ENCODE data around the gene TIGD2.

The TIGD2 gene

GRCh38 chr4:89110986-89111832 lies at the start of gene TIGD2:
TSS of gene TIGD2 (plus strand) at chr4:89111533. CDS start at chr4:89112975, 1,442 bp downstream.
- TF ChIP-seq EZH2phosphoT487 (IDR thresholded peaks at IDR 0.05; ENCODE audit: borderline replicate concordance), result no peak
- peak; percentile 74 for TF ChIP-seq CTCF (conservative IDR thresholded peaks at IDR 0.05; ENCODE audit: low read length)
- Histone ChIP-seq H3K36me3 (ENCODE audit: insufficient read depth, low read length) (no peaks in the 10 kb centered on the region), H3K9ac (ENCODE audit: low read depth, low read length, poor library complexity, severe bottlenecking) (peak within 1 kb of the TSS; percentile 87), H4K20me1 (ENCODE audit: insufficient read depth, low read length, poor library complexity, severe bottlenecking) (peaks cover 6% of the 10 kb centered on the region), H3K9me2 (replicated peaks; ENCODE audit: low read depth, low read length) (no peaks in the 10 kb centered on the region), H3K4me3 (ENCODE audit: low read length, poor library complexity, severe bottlenecking) (peak within 1 kb of the TSS; percentile 86), H3K4me1 (ENCODE audit: insufficient read depth, low read length, poor library complexity, severe bottlenecking) (peaks cover 17% of the 10 kb centered on the region), H3K27me3 (ENCODE audit: insufficient read depth, low read length, poor library complexity, severe bottlenecking) (peaks cover 5% of the 10 kb centered on the region), H3K79me2 (ENCODE audit: insufficient read depth, low read length) (peaks cover 25% of the 10 kb centered on the region), H3F3A (ENCODE audit: low read depth) (no peaks in the 10 kb centered on the region), H3K4me2 (ENCODE audit: low read depth, low read length, poor library complexity, severe bottlenecking) (peak within 1 kb of the TSS; percentile 94), H2AFZ (ENCODE audit: low read length) (peak within 1 kb of the TSS; percentile 98), H3K9me3 (ENCODE audit: insufficient read depth, low read depth, low read length) (no peaks in the 10 kb centered on the region)

- Histone ChIP-seq H3K27me3 (ENCODE audit: insufficient read depth, low read length, poor library complexity, severe bottlenecking) (no peaks in the 10 kb centered on the region), H3K36me3 (ENCODE audit: insufficient read depth, low read length) (no peaks in the 10 kb centered on the region), H3K4me2 (ENCODE audit: low read depth, low read length, poor library complexity, severe bottlenecking) (no peak overlapping the region), H3K9ac (ENCODE audit: low read depth, low read length, poor library complexity, severe bottlenecking) (no peak overlapping the region), H3K4me1 (ENCODE audit: insufficient read depth, low read length, poor library complexity, severe bottlenecking) (peaks cover 7% of the 10 kb centered on the region), H3F3A (ENCODE audit: low read depth) (no peaks in the 10 kb centered on the region), H3K9me2 (replicated peaks; ENCODE audit: low read depth, low read length) (no peaks in the 10 kb centered on the region), H4K20me1 (ENCODE audit: insufficient read depth, low read length, poor library complexity, severe bottlenecking) (no peaks in the 10 kb centered on the region), H3K79me2 (ENCODE audit: insufficient read depth, low read length) (no peaks in the 10 kb centered on the region), H3K9me3 (ENCODE audit: insufficient read depth, low read depth, low read length) (no peaks in the 10 kb centered on the region; the same call in none of the 2 replicates), H2AFZ (ENCODE audit: low read length) (no peak overlapping the region), H3K4me3 (ENCODE audit: low read length, poor library complexity, severe bottlenecking) (no peak overlapping the region)
- TF ChIP-seq CTCF (conservative IDR thresholded peaks at IDR 0.05; ENCODE audit: low read length), result no peak
These were observed 46.5 kb upstream of the TIGD2 start for GRCh38 chr4:89064848-89065247.

GRCh38 chr4:89067417-89067816 lies 43.9 kb upstream of the TIGD2 start:
- Histone ChIP-seq H3F3A (ENCODE audit: low read depth) (no peaks in the 10 kb centered on the region), H3K9ac (ENCODE audit: low read depth, low read length, poor library complexity, severe bottlenecking) (no peak overlapping the region), H3K4me3 (ENCODE audit: low read length, poor library complexity, severe bottlenecking) (no peak overlapping the region), H3K4me2 (ENCODE audit: low read depth, low read length, poor library complexity, severe bottlenecking) (no peak overlapping the region), H3K9me2 (replicated peaks; ENCODE audit: low read depth, low read length) (no peaks in the 10 kb centered on the region), H3K27me3 (ENCODE audit: insufficient read depth, low read length, poor library complexity, severe bottlenecking) (no peaks in the 10 kb centered on the region), H3K36me3 (ENCODE audit: insufficient read depth, low read length) (no peaks in the 10 kb centered on the region), H3K4me1 (ENCODE audit: insufficient read depth, low read length, poor library complexity, severe bottlenecking) (peaks cover 8% of the 10 kb centered on the region), H2AFZ (ENCODE audit: low read length) (no peak overlapping the region), H3K79me2 (ENCODE audit: insufficient read depth, low read length) (no peaks in the 10 kb centered on the region), H4K20me1 (ENCODE audit: insufficient read depth, low read length, poor library complexity, severe bottlenecking) (no peaks in the 10 kb centered on the region), H3K9me3 (ENCODE audit: insufficient read depth, low read depth, low read length) (no peaks in the 10 kb centered on the region; the same call in none of the 2 replicates)
- no peak for TF ChIP-seq CTCF (conservative IDR thresholded peaks at IDR 0.05; ENCODE audit: low read length)
- TF ChIP-seq EZH2phosphoT487 (IDR thresholded peaks at IDR 0.05; ENCODE audit: borderline replicate concordance), result no peak

Measured in Loucy (cell line).